ENCODE measurements around the gene TPD52L2.

DNA sequence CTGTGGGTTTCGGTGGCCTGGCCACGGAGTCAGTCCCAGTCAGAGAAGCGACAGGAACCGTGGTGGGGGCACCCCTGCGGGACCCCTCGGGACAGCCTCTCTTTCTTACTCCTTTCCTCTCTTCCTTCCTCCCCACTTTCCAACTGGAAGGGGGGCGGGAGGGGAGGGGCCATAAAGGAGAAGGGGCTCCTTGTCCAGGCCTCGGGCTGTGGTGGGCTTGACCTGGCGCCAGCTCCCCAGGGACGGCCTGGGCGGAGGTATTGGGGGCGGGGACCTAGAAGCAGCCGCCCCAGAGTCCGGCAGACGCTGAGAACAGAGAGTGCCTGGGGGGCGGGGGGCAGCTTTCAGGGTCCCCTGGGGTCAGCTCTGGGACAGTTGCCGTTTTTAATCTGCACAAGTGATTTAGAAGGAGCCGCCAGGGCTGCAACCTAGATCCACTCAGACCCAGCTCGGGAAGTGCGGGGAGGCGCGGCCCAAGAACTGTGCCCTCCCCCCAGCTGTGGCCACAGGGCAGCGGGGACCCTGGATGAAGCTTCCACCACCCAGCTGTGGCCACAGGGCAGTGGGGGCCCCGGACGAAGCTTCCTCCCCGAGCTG lies 10.2 kb upstream of the TPD52L2 start:
- TF ChIP-seq, protein P1, sequence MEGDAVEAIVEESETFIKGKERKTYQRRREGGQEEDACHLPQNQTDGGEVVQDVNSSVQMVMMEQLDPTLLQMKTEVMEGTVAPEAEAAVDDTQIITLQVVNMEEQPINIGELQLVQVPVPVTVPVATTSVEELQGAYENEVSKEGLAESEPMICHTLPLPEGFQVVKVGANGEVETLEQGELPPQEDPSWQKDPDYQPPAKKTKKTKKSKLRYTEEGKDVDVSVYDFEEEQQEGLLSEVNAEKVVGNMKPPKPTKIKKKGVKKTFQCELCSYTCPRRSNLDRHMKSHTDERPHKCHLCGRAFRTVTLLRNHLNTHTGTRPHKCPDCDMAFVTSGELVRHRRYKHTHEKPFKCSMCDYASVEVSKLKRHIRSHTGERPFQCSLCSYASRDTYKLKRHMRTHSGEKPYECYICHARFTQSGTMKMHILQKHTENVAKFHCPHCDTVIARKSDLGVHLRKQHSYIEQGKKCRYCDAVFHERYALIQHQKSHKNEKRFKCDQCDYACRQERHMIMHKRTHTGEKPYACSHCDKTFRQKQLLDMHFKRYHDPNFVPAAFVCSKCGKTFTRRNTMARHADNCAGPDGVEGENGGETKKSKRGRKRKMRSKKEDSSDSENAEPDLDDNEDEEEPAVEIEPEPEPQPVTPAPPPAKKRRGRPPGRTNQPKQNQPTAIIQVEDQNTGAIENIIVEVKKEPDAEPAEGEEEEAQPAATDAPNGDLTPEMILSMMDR (IDR thresholded peaks at IDR 0.05): no peak
- TF ChIP-seq POLR2AphosphoS5 (IDR thresholded peaks at IDR 0.05) (no peak), EP300 (IDR thresholded peaks at IDR 0.05) (no peak), POLR2A (IDR thresholded peaks at IDR 0.05) (no peak)

Data from stomach (tissue), 4 donors.